Glomerular visceral epithelial cell (primary cell): ENCODE data around the gene TMEM37.

Source experiments
- DNase-seq: peaks from one replicate; pipeline ENCODE4 v3.0.0-alpha.2; 2016; ENCODE audit errors: extremely low spot score

The TMEM37 gene

DNA sequence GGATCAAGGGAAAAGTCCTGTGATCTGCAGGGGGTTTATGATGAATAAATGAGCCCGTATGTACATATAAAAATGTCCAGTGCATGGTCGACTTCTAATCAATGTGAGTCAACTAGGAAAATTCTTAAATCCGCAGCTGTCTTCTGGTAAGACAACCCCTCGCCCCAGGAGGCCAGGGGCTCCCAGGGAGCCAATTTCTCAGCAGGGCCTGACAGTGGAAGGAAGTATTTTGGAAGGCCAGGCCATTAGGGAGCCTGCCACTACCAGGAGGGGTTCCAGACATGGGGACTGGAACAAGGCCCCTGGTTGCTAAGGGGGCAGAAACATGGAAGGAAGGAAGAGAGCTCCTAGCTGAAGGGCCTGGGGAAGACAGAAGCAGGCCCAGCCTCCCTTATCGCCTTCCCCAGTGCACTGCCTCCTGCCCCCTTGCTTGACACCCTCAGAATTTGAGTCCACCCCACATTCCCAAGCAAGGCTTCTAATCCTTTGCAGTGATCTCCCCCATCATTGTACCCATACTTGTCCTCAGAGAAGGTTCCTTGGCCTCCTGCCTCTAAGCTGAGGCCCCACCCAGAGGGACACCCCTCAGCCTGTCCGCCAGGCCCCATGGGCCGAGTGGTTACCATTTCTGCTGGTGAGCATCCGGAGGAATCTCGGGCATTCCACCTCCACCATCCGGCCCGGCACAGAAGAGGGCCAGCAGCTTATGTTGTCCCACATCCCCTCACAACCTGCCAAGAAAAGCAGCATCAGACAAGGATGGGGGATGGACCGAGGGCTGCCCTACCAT lies 46.7 kb downstream of the TMEM37 start:
- DNase-seq: no peak

DNA sequence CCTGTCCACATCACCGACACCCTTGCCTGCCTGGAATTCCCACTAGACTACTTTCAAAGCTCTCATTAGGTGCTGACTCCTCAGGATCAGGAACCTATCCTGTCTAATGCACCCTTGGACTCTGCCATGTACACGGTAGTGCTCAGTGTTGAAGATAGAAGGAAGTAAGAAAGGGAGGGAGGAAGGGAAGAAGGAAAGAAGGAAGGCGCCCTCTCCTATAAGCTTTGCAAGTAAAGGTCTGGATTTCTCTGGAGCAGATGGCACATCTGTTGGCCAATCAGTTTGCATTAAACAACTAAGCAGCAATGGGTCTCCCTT lies 47.3 kb downstream of the TMEM37 start:
- no peak for DNase-seq

- DNase-seq: no peak
Observed at GRCh38 chr2:119480184-119480583, 48.5 kb downstream of the TMEM37 start.

DNA sequence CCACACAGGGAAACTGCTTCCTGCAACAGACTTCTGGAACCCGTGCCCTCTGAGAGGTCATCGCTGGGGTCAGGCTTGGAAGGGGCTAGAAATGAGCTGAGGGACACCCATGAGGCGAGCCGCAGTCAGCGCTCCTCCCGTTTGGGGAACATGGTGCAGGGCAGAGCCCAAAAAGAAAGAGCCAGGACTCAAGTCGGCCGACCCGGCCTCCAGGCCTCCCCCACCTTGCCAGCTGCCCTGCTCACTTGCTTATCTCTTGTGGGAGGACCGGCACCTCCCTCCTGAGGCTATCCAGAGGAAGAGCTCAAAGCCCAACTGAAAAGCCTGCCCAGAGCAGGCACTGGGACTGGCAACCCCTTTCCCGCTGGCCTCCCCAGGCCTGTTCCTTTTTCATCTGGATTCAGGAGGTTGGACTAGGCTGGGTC lies 49.1 kb downstream of the TMEM37 start:
- DNase-seq: no peak

- DNase-seq: no peak
Observed at GRCh38 chr2:119481501-119482455, 50.1 kb downstream of the TMEM37 start.

DNA sequence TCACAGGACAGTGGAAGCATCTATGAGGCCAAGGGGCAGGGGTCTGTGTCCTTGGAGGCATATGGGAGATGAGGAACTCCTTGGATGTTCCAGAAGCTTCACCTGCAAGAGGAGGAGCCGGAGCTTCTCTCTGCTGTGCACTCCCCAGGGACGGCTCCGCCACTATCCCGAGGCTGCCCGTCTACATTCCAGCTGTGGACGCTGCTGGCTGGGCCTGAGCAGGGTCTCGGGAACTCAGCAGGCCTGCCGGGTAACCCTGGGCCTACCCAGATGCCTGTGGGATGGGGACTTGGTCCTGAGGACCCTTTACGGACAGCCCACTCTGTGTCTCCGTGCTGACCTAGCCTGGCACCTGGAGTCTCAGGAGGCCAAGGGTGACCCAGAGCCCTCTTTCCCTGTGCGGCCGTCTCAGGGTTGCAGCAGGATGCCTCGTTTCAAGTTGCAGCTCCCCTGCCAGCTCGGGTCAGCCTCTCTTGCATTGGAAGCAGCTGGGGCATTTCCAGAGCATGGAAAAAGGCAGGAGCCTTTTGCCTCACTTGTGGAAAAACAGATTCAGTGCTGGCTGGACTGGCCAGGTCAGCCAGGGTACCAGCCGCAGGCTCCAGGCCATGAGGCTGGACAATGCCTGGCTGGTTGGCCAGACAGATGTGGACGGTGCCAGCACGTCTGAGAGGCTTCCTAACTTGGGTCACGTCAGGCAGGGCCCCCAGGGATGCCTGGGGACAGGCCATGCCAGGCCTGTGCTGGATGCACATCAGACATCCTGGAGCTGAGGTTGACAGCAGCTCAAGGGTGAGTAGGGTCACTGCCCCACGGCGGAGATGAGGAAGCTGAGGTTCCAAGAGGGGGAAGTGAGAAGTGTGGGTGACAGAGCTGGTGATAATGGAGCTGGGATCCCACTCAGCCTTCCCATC lies 51.1 kb downstream of the TMEM37 start:
- no peak for DNase-seq

- DNase-seq: no peak
Observed at GRCh38 chr2:119483395-119483753, 51.7 kb downstream of the TMEM37 start.

- DNase-seq: no peak
Observed at GRCh38 chr2:119483896-119484718, 52.5 kb downstream of the TMEM37 start.

- DNase-seq: peak; percentile 76
Observed at GRCh38 chr2:119484834-119485233, 53.2 kb downstream of the TMEM37 start.

GRCh38 chr2:119485336-119486110 lies 53.9 kb downstream of the TMEM37 start:
- DNase-seq: peak; percentile 42

- no peak for DNase-seq
Observed at GRCh38 chr2:119486196-119486827, 54.7 kb downstream of the TMEM37 start.

DNA sequence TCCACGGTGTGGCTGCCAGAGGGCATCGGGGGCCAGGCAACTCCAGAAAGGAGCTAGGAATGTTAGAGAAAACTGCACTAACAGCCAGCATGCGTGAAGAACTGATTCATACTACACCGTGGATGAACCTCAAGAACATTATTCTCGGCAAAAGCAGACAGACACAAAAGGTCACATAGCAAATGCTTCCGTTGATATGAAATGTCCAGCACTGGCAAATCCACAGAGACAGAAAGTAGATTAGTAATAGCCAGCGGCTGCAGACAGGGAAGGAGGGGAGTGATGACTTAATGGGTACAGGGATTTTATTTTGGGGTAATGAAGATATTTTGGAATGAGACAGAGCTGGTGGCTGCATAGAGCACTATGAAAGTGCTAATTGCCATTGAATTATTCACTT lies 55.2 kb downstream of the TMEM37 start:
- peak; percentile 84 for DNase-seq

DNA sequence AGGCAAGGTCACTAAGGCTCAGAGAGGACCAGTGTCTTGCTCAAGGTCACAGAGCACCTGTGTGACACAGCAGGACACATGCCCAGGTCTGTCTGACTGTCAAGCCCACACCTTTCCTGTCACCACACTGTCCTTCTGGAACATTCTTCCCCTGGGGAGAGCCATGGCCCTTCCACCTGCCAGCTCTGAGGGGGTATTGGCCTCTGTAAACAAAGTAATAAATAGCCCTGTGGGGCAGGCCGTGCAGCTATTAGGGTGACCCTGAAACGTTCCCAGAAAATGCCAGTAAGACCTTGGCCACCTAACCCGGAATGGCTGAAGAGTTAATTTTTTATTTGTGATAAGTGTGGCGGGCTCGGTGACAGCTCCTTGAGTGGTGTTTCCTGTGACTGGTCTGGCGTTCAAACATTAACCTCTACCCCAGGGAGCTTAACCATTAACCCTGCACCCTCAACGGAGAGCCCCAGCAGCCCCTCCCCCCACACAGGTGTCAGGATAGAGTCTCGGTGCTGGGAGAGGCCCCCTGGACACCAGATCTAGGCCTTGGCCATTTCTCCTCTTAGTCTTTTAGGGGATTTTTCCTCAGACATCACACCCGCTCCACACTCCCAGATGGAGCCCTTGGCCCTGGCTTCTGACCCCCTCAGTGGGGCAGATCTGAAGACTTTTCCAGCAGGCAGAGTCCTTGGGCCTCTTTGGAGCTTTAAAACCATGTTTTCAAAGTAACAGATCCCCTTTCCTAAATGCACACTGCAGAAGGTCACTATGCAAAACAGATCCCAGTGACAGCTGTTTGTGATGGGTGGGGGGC lies 56.0 kb downstream of the TMEM37 start:
- peak; percentile 92 for DNase-seq
